Peyer's patch (tissue), 4 donors: ENCODE data around the gene CDH4.

ENCODE experiments used
- CTCF ChIP-seq, 6 experiments: fragments of 450-650 bp in 4 of 6; fragments of 200-600 bp in 2 of 6; sonication (generic) in 1 of 6; IDR thresholded peaks; one replicate each; pipeline ENCODE4 v1.5.1; 2017 to 2019; ENCODE audit warnings: antibody characterized with exemption in 6 of 6, mild to moderate bottlenecking in 3 of 6, moderate library complexity in 1 of 6
- POLR2A ChIP-seq, 2 donors: fragments of 450-650 bp; IDR thresholded peaks; one replicate each; pipeline ENCODE4 v1.5.1; 2017; ENCODE audit warnings: antibody characterized with exemption in 2 of 2, mild to moderate bottlenecking in 2 of 2, moderate library complexity in 2 of 2

- TF ChIP-seq CTCF (IDR thresholded peaks at IDR 0.05) (no peak), POLR2A (IDR thresholded peaks at IDR 0.05) (no peak)
Observed at GRCh38 chr20:61295682-61296628, 43.9 kb downstream of the CDH4 start.
